Hematopoietic multipotent progenitor cell (in vitro differentiated cells): ENCODE measurements around the gene APC. TPM values are rescaled to one million over a fixed set of nuclear protein-coding genes. Genes with fewer than 3 reads are reported as not detected.

Source experiments
- DNase-seq, 3 donors: peaks; one replicate each; pipeline ENCODE4 v3.0.0-alpha.2; 2011 to 2015; ENCODE audit warnings: low read depth in 2 of 3, low spot score in 2 of 3
- total RNA-seq: library from RNA; depleted of rRNA; stranded (reverse); fragments of >200 nt; gene quantifications from one replicate; pipeline ENCODE4 v1.2.3, GENCODE V29; 2012

APC gene
- total RNA-seq: 37.2 TPM

- DNase-seq: peak; percentile 37 to 87 (median 84)
These were observed at the start of gene APC for GRCh38 chr5:112737463-112738190. APC (plus strand) TSS chr5:112737885; CDS start chr5:112754891, 17,006 bp downstream.

- peak in 1 of 3 donors; percentile 13 for DNase-seq
These were observed 48.4 kb upstream of the APC start for GRCh38 chr5:112689155-112689909.

GRCh38 chr5:112690605-112691338, 46.9 kb upstream of the APC start:
- no peak for DNase-seq

GRCh38 chr5:112691339-112691680, 46.4 kb upstream of the APC start:
- peak in 1 of 3 donors; percentile 13 for DNase-seq

- peak in 2 of 3 donors; percentile 52 to 58 for DNase-seq
These were observed 45.9 kb upstream of the APC start for GRCh38 chr5:112691758-112692157.

- DNase-seq: no peak
These were observed 45.2 kb upstream of the APC start for GRCh38 chr5:112692472-112692871.

GRCh38 chr5:112693301-112693700, 44.4 kb upstream of the APC start:
- DNase-seq: no peak

GRCh38 chr5:112694853-112695709, 42.6 kb upstream of the APC start:
- DNase-seq: peak in 1 of 3 donors; percentile 39

GRCh38 chr5:112696786-112697185, 40.9 kb upstream of the APC start:
- DNase-seq: no peak

- DNase-seq: no peak
These were observed 40.4 kb upstream of the APC start for GRCh38 chr5:112697322-112697721.

- DNase-seq: no peak
These were observed 39.9 kb upstream of the APC start for GRCh38 chr5:112697833-112698232.

- peak in 2 of 3 donors; percentile 24 to 49 for DNase-seq
These were observed 33.5 kb upstream of the APC start for GRCh38 chr5:112703866-112704820.

- no peak for DNase-seq
These were observed 31.2 kb upstream of the APC start for GRCh38 chr5:112706446-112707016.

- DNase-seq: peak; percentile 90 to 99 (median 98)
These were observed 30.2 kb upstream of the APC start for GRCh38 chr5:112707187-112708102.

GRCh38 chr5:112708103-112708622, 29.5 kb upstream of the APC start:
- DNase-seq: no peak

GRCh38 chr5:112709416-112709815, 28.3 kb upstream of the APC start:
- no peak for DNase-seq

GRCh38 chr5:112710896-112711295, 26.8 kb upstream of the APC start:
- DNase-seq: no peak

- no peak for DNase-seq
These were observed 26.2 kb upstream of the APC start for GRCh38 chr5:112711436-112711835.
